ENCODE data around the gene SYNRG. TPM values are rescaled to one million over a fixed set of nuclear protein-coding genes. Genes with fewer than 3 reads are reported as not detected.

The SYNRG gene
- total and polyA plus RNA-seq, 2 donors (not counting 3 experiments of a cell fraction or from before 2014, with no cell fraction given), result 15.3 to 42.2 TPM

- intact Hi-C loops (cut with micrococcal nuclease), result loop anchor here (5.0 kb wide), 1 partner anchor 237 kb away; the partner anchor contains the start of genes ACACA and TADA2A
- H3K27ac ChIP-seq (ENCODE audit: insufficient read depth, low read depth, low read length), result peak overlapping the region; percentile 73
- CTCF ChIA-PET, result interaction anchor here (0.9 to 1.0 kb wide), 2 partner anchors 9 to 42 kb away, joined by 3 read pairs; no protein-coding TSS in a partner anchor
- peak overlapping the region in 1 of 3 experiments; percentile 77 for H3K4me3 ChIP-seq (replicated peaks in 1 of 3; ENCODE audit: insufficient read depth in 1 of 3, low read depth in 1 of 3, low read length in 3 of 3)
- H2AFZ ChIP-seq (ENCODE audit: low read depth, low read length), result peak overlapping the region; percentile 70
- no peaks in the 10 kb centered on the region for H4K20me1 ChIP-seq (replicated peaks; ENCODE audit: control insufficient read depth, extremely low read depth, insufficient read depth, low read length)
- dilution Hi-C loops (cut with MboI; ENCODE audit: extremely low pct_ligation_motif_present, low sequenced_read_pairs), result no loop called here
- no TSS peak for BruUV-seq (replicated peaks)
- peak overlapping the region; percentile 90 for H3K9ac ChIP-seq (replicated peaks; ENCODE audit: extremely low read depth, insufficient read depth, low read length)
- no peaks in the 10 kb centered on the region for H3K9me3 ChIP-seq (replicated peaks; ENCODE audit: control insufficient read depth, insufficient read depth, low read length)
- POLR2A ChIA-PET, result no interaction called here
- FAIRE-seq (no peak), DNase-seq (ENCODE audit: low read depth, low spot score) (no peak)
- H3K9me1 ChIP-seq (replicated peaks; ENCODE audit: control insufficient read depth, extremely low read depth, insufficient read depth, low read length), result no peaks in the 10 kb centered on the region
- TF ChIP-seq MAX (IDR thresholded peaks at IDR 0.05; ENCODE audit: insufficient read depth, insufficient read length) (peak; percentile 54), GATA2 (IDR thresholded peaks at IDR 0.05; ENCODE audit: insufficient read depth, insufficient read length, low read depth, low read length) (no peak)
- peaks cover 36% of the 10 kb centered on the region for H3K79me2 ChIP-seq (ENCODE audit: control insufficient read depth, insufficient read depth, low read length)
- H3K27me3 ChIP-seq (ENCODE audit: control insufficient read depth in 2 of 2, insufficient read depth in 2 of 2, low read length in 2 of 2), result no peaks in the 10 kb centered on the region
- H3K36me3 ChIP-seq (ENCODE audit: control insufficient read depth in 2 of 2, extremely low read depth in 1 of 2, insufficient read depth in 2 of 2, low read length in 2 of 2), result no peaks in the 10 kb centered on the region
- H3K4me2 ChIP-seq (ENCODE audit: insufficient read depth, low read length), result peak overlapping the region; percentile 84
- peaks cover 33% of the 10 kb centered on the region for H3K4me1 ChIP-seq (ENCODE audit: control insufficient read depth, extremely low read depth, insufficient read depth, low read length)
Observed at GRCh38 chr17:37643869-37644268, 34.7 kb upstream of the SYNRG start.

GRCh38 chr17:37643118-37643766 is 34.0 kb upstream of the SYNRG start, which contains the start of gene DDX52:
DDX52 (minus strand) TSS chr17:37643446; CDS start chr17:37643420, 26 bp downstream.
- Histone ChIP-seq H3K27me3 (ENCODE audit: control insufficient read depth in 2 of 2, insufficient read depth in 2 of 2, low read length in 2 of 2) (no peaks in the 10 kb centered on the region), H3K36me3 (ENCODE audit: control insufficient read depth in 2 of 2, extremely low read depth in 1 of 2, insufficient read depth in 2 of 2, low read length in 2 of 2) (peaks cover 0 to 2% of the 10 kb centered on the region in 2 experiments), H3K79me2 (ENCODE audit: control insufficient read depth, insufficient read depth, low read length) (peaks cover 39% of the 10 kb centered on the region), H3K9me1 (replicated peaks; ENCODE audit: control insufficient read depth, extremely low read depth, insufficient read depth, low read length) (no peaks in the 10 kb centered on the region), H3K4me3 (replicated peaks in 1 of 3; ENCODE audit: insufficient read depth in 1 of 3, low read depth in 1 of 3, low read length in 3 of 3) (peak within 1 kb of the TSS; percentile 38 to 77 (median 56)), H2AFZ (ENCODE audit: low read depth, low read length) (peak within 1 kb of the TSS; percentile 70), H3K4me1 (ENCODE audit: control insufficient read depth, extremely low read depth, insufficient read depth, low read length) (peaks cover 28% of the 10 kb centered on the region), H3K9me3 (replicated peaks; ENCODE audit: control insufficient read depth, insufficient read depth, low read length) (no peaks in the 10 kb centered on the region), H4K20me1 (replicated peaks; ENCODE audit: control insufficient read depth, extremely low read depth, insufficient read depth, low read length) (no peaks in the 10 kb centered on the region), H3K9ac (replicated peaks; ENCODE audit: extremely low read depth, insufficient read depth, low read length) (peak within 1 kb of the TSS; percentile 90), H3K4me2 (ENCODE audit: insufficient read depth, low read length) (peak within 1 kb of the TSS; percentile 93), H3K27ac (ENCODE audit: insufficient read depth, low read depth, low read length) (peak within 1 kb of the TSS; percentile 73)
- ChIA-PET POLR2A (no interaction called here), CTCF (interaction anchor here (0.9 to 1.0 kb wide), 2 partner anchors 8 to 42 kb away, joined by 3 read pairs; no protein-coding TSS in a partner anchor)
- no peak for TF ChIP-seq JUN (IDR thresholded peaks at IDR 0.05; ENCODE audit: borderline replicate concordance, insufficient read depth, insufficient read length, low read depth)
- TF ChIP-seq GATA2 (IDR thresholded peaks at IDR 0.05; ENCODE audit: insufficient read depth, insufficient read length, low read depth, low read length), result no peak
- no peak for TF ChIP-seq CTCF (IDR thresholded peaks at IDR 0.05; ENCODE audit: extremely low read depth in 1 of 2, insufficient read depth in 1 of 2, low read depth in 1 of 2, low read length in 2 of 2)
- peak; percentile 6 for TF ChIP-seq FOS (IDR thresholded peaks at IDR 0.05; ENCODE audit: borderline replicate concordance, insufficient read depth, low read length)
- TF ChIP-seq POLR2AphosphoS5 (IDR thresholded peaks at IDR 0.05; ENCODE audit: insufficient read depth, low read depth, low read length), result peak; percentile 77
- TF ChIP-seq MYC (IDR thresholded peaks at IDR 0.05; ENCODE audit: low read depth, low read length), result no peak
- peak; percentile 88 for TF ChIP-seq POLR2A (IDR thresholded peaks at IDR 0.05; ENCODE audit: low read depth, low read length)
- no peak for TF ChIP-seq MAX (IDR thresholded peaks at IDR 0.05; ENCODE audit: insufficient read depth, insufficient read length)
- no peak for TF ChIP-seq EZH2 (IDR thresholded peaks at IDR 0.05; ENCODE audit: borderline replicate concordance, low read depth, low read length, severe bottlenecking)
- no TSS peak for BruUV-seq (replicated peaks)
- peak; percentile 95 for DNase-seq (ENCODE audit: low read depth, low spot score)
- dilution Hi-C loops (cut with MboI; ENCODE audit: extremely low pct_ligation_motif_present, low sequenced_read_pairs), result no loop called here
- no peak for FAIRE-seq
- intact Hi-C loops (cut with micrococcal nuclease), result loop anchor here (5.0 kb wide), 1 partner anchor 236 kb away; the partner anchor contains the start of genes ACACA and TADA2A

Data from endothelial cell of umbilical vein (primary cell).